ENCODE results near the gene GGCX.
"Not testable (repeated sequence)": the region's sequence is repeated elsewhere in the genome, so short reads cannot be mapped to it uniquely, and the experiment has no call there.

GGCX gene

GRCh38 chr2:85561280-85562212 is at the start of gene GGCX:
GGCX (minus strand) TSS chr2:85561493; CDS start chr2:85561428, 65 bp downstream.
- Histone ChIP-seq H3K4me1 (ENCODE audit: control insufficient read depth in 5 of 5, insufficient read depth in 5 of 5, low read length in 5 of 5) (peaks cover 2 to 27% (median 22%) of the 10 kb centered on the region in 5 donors), H3K36me3 (ENCODE audit: control insufficient read depth in 5 of 5, insufficient read depth in 5 of 5, low read length in 5 of 5) (peaks cover 0 to 21% (median 12%) of the 10 kb centered on the region in 5 donors), H3K9ac (ENCODE audit: low read length in 5 of 5) (peak within 1 kb of the TSS; percentile 84 to 92 (median 91)), H3K27me3 (ENCODE audit: control insufficient read depth in 5 of 5, insufficient read depth in 4 of 5, low read length in 5 of 5) (no peaks in the 10 kb centered on the region), H3K4me3 (ENCODE audit: low read depth in 1 of 5, low read length in 5 of 5) (peak within 1 kb of the TSS; percentile 80 to 99 (median 94)), H3K27ac (ENCODE audit: low read depth, low read length) (peak within 1 kb of the TSS; percentile 96), H3K9me3 (ENCODE audit: control insufficient read depth in 5 of 5, low read length in 5 of 5) (no peaks in the 10 kb centered on the region)

GRCh38 chr2:85607268-85608215 is 46.2 kb upstream of the GGCX start:
- Histone ChIP-seq H3K27ac (ENCODE audit: low read depth, low read length) (peak overlapping the region; percentile 30), H3K27me3 (ENCODE audit: control insufficient read depth in 5 of 5, insufficient read depth in 4 of 5, low read length in 5 of 5) (no peaks in the 10 kb centered on the region), H3K9ac (ENCODE audit: low read length in 5 of 5) (peak overlapping the region in 2 of 5 donors; percentile 11 to 35), H3K9me3 (ENCODE audit: control insufficient read depth in 5 of 5, low read length in 5 of 5) (no peaks in the 10 kb centered on the region), H3K4me1 (ENCODE audit: control insufficient read depth in 5 of 5, insufficient read depth in 5 of 5, low read length in 5 of 5) (peaks cover 0 to 67% (median 57%) of the 10 kb centered on the region in 5 donors), H3K4me3 (ENCODE audit: low read depth in 1 of 5, low read length in 5 of 5) (no peak overlapping the region), H3K36me3 (ENCODE audit: control insufficient read depth in 5 of 5, insufficient read depth in 5 of 5, low read length in 5 of 5) (peaks cover 0 to 29% (median 20%) of the 10 kb centered on the region in 5 donors)

GRCh38 chr2:85606116-85606455 is 44.8 kb upstream of the GGCX start:
- Histone ChIP-seq H3K4me3 (ENCODE audit: low read depth in 1 of 5, low read length in 5 of 5) (no peak overlapping the region), H3K27ac (ENCODE audit: low read depth, low read length) (no peak overlapping the region), H3K4me1 (ENCODE audit: control insufficient read depth in 5 of 5, insufficient read depth in 5 of 5, low read length in 5 of 5) (peaks cover 3 to 69% (median 56%) of the 10 kb centered on the region in 5 donors), H3K27me3 (ENCODE audit: control insufficient read depth in 5 of 5, insufficient read depth in 4 of 5, low read length in 5 of 5) (no peaks in the 10 kb centered on the region), H3K9ac (ENCODE audit: low read length in 5 of 5) (peak overlapping the region in 1 of 5 donors; percentile 34), H3K36me3 (ENCODE audit: control insufficient read depth in 5 of 5, insufficient read depth in 5 of 5, low read length in 5 of 5) (peaks cover 0 to 29% (median 20%) of the 10 kb centered on the region in 5 donors), H3K9me3 (ENCODE audit: control insufficient read depth in 5 of 5, low read length in 5 of 5) (no peaks in the 10 kb centered on the region)

GRCh38 chr2:85605406-85606115 is 44.3 kb upstream of the GGCX start:
- H3K27ac ChIP-seq (ENCODE audit: low read depth, low read length): no peak overlapping the region

GRCh38 chr2:85604568-85605339 is 43.5 kb upstream of the GGCX start:
- Histone ChIP-seq H3K4me3 (ENCODE audit: low read depth in 1 of 5, low read length in 5 of 5) (no peak overlapping the region), H3K9ac (ENCODE audit: low read length in 5 of 5) (no peak overlapping the region), H3K4me1 (ENCODE audit: control insufficient read depth in 5 of 5, insufficient read depth in 5 of 5, low read length in 5 of 5) (peaks cover 3 to 61% (median 48%) of the 10 kb centered on the region in 5 donors), H3K36me3 (ENCODE audit: control insufficient read depth in 5 of 5, insufficient read depth in 5 of 5, low read length in 5 of 5) (peaks cover 0 to 40% (median 29%) of the 10 kb centered on the region in 5 donors), H3K9me3 (ENCODE audit: control insufficient read depth in 5 of 5, low read length in 5 of 5) (no peaks in the 10 kb centered on the region), H3K27ac (ENCODE audit: low read depth, low read length) (no peak overlapping the region), H3K27me3 (ENCODE audit: control insufficient read depth in 5 of 5, insufficient read depth in 4 of 5, low read length in 5 of 5) (no peaks in the 10 kb centered on the region)

More at GRCh38 chr2:85605406-85606115, 44.3 kb upstream of the GGCX start:
- no peak overlapping the region for H3K9ac ChIP-seq (ENCODE audit: low read length in 5 of 5)
- H3K27me3 ChIP-seq (ENCODE audit: control insufficient read depth in 5 of 5, insufficient read depth in 4 of 5, low read length in 5 of 5): no peaks in the 10 kb centered on the region
- H3K9me3 ChIP-seq (ENCODE audit: control insufficient read depth in 5 of 5, low read length in 5 of 5): no peaks in the 10 kb centered on the region
- H3K4me3 ChIP-seq (ENCODE audit: low read depth in 1 of 5, low read length in 5 of 5): no peak overlapping the region
- H3K4me1 ChIP-seq (ENCODE audit: control insufficient read depth in 5 of 5, insufficient read depth in 5 of 5, low read length in 5 of 5): peaks cover 3 to 66% (median 52%) of the 10 kb centered on the region in 5 donors
- H3K36me3 ChIP-seq (ENCODE audit: control insufficient read depth in 5 of 5, insufficient read depth in 5 of 5, low read length in 5 of 5): peaks cover 0 to 32% (median 23%) of the 10 kb centered on the region in 5 donors

GRCh38 chr2:85604133-85604444 is 42.8 kb upstream of the GGCX start:
- H3K4me1 ChIP-seq (ENCODE audit: control insufficient read depth in 5 of 5, insufficient read depth in 5 of 5, low read length in 5 of 5): peaks cover 3 to 56% (median 48%) of the 10 kb centered on the region in 5 donors

GRCh38 chr2:85602476-85603234 is 41.4 kb upstream of the GGCX start, which contains the start of gene TMEM150A:
TMEM150A (minus strand) TSS chr2:85602698; CDS start chr2:85601948, 750 bp downstream.
- peaks cover 3 to 53% (median 46%) of the 10 kb centered on the region in 5 donors for H3K4me1 ChIP-seq (ENCODE audit: control insufficient read depth in 5 of 5, insufficient read depth in 5 of 5, low read length in 5 of 5)
- no peaks in the 10 kb centered on the region for H3K9me3 ChIP-seq (ENCODE audit: control insufficient read depth in 5 of 5, low read length in 5 of 5)
- peaks cover 0 to 40% (median 28%) of the 10 kb centered on the region in 5 donors for H3K36me3 ChIP-seq (ENCODE audit: control insufficient read depth in 5 of 5, insufficient read depth in 5 of 5, low read length in 5 of 5)
- peak within 1 kb of the TSS; percentile 86 for H3K27ac ChIP-seq (ENCODE audit: low read depth, low read length)
- peak within 1 kb of the TSS; percentile 87 to 98 (median 97) for H3K4me3 ChIP-seq (ENCODE audit: low read depth in 1 of 5, low read length in 5 of 5)
- peak within 1 kb of the TSS; percentile 63 to 95 (median 81) for H3K9ac ChIP-seq (ENCODE audit: low read length in 5 of 5)
- H3K27me3 ChIP-seq (ENCODE audit: control insufficient read depth in 5 of 5, insufficient read depth in 4 of 5, low read length in 5 of 5): no peaks in the 10 kb centered on the region

More at GRCh38 chr2:85604133-85604444, 42.8 kb upstream of the GGCX start:
- not testable (repeated sequence) for H3K9ac ChIP-seq (ENCODE audit: low read length in 5 of 5); H3K27ac ChIP-seq (ENCODE audit: low read depth, low read length); H3K9me3 ChIP-seq (ENCODE audit: control insufficient read depth in 5 of 5, low read length in 5 of 5); H3K27me3 ChIP-seq (ENCODE audit: control insufficient read depth in 5 of 5, insufficient read depth in 4 of 5, low read length in 5 of 5)
- H3K36me3 ChIP-seq (ENCODE audit: control insufficient read depth in 5 of 5, insufficient read depth in 5 of 5, low read length in 5 of 5): peaks cover 0 to 43% (median 31%) of the 10 kb centered on the region in 5 donors
- peak overlapping the region in 2 of 5 donors; percentile 45 to 98 for H3K4me3 ChIP-seq (ENCODE audit: low read depth in 1 of 5, low read length in 5 of 5)

GRCh38 chr2:85601771-85602475 is 40.6 kb upstream of the GGCX start:
- peaks cover 3 to 55% (median 50%) of the 10 kb centered on the region in 5 donors for H3K4me1 ChIP-seq (ENCODE audit: control insufficient read depth in 5 of 5, insufficient read depth in 5 of 5, low read length in 5 of 5)
- peak overlapping the region in 4 of 5 donors; percentile 63 to 95 (median 82) for H3K9ac ChIP-seq (ENCODE audit: low read length in 5 of 5)
- no peaks in the 10 kb centered on the region for H3K9me3 ChIP-seq (ENCODE audit: control insufficient read depth in 5 of 5, low read length in 5 of 5)
- peak overlapping the region; percentile 86 to 98 (median 97) for H3K4me3 ChIP-seq (ENCODE audit: low read depth in 1 of 5, low read length in 5 of 5)
- peaks cover 0 to 42% (median 31%) of the 10 kb centered on the region in 5 donors for H3K36me3 ChIP-seq (ENCODE audit: control insufficient read depth in 5 of 5, insufficient read depth in 5 of 5, low read length in 5 of 5)
- H3K27ac ChIP-seq (ENCODE audit: low read depth, low read length): peak overlapping the region; percentile 86
- no peaks in the 10 kb centered on the region for H3K27me3 ChIP-seq (ENCODE audit: control insufficient read depth in 5 of 5, insufficient read depth in 4 of 5, low read length in 5 of 5)
